BJ (cell line): ENCODE data around the gene DLGAP1. TPM values are rescaled to one million over a fixed set of nuclear protein-coding genes. Genes with fewer than 3 reads are reported as not detected.

Experiments
- CTCF ChIA-PET: fragments of 350-600 bp; formaldehyde crosslinking; extraction: SDS; loops from one replicate; lab custom pipeline; 2021; ENCODE audit warnings: antibody characterized with exemption, inconsistent platforms; lab: Yijun Ruan, JAX
- POLR2A ChIA-PET: fragments of 300-600 bp; sonication (Branson Sonifier 250); formaldehyde crosslinking; extraction: SDS; loops from one replicate; lab custom pipeline; 2021; ENCODE audit warnings: antibody characterized with exemption; lab: Charles Lee
- DNase-seq: peaks from one replicate; pipeline ENCODE4 v3.0.0-alpha.2; 2011; ENCODE audit warnings: low read depth
- H3K27me3 ChIP-seq: 2 replicates; pipeline ENCODE4 v1.6.0; 2011; ENCODE audit warnings: low read length; ENCODE audit not compliant: control insufficient read depth, insufficient read depth
- H3K36me3 ChIP-seq: 2 replicates; pipeline ENCODE4 v1.5.1; 2011; ENCODE audit warnings: low read length; ENCODE audit not compliant: control insufficient read depth, insufficient read depth
- H3K4me3 ChIP-seq: 2 replicates; pipeline ENCODE4 v1.5.1; 2011; ENCODE audit warnings: low read depth, mild to moderate bottlenecking, control low read depth, low read length
- CTCF ChIP-seq: IDR thresholded peaks from 2 replicates; pipeline ENCODE4 v1.5.1; 2011; ENCODE audit warnings: low read depth, mild to moderate bottlenecking, control low read depth, inconsistent platforms, low read length, moderate library complexity; ENCODE audit not compliant: insufficient read depth
- polyA plus RNA-seq: library from polyadenylated mRNA; depleted of rRNA; stranded (reverse); fragments of >200 nt; gene quantifications from 2 replicates; pipeline ENCODE4 v1.2.3, GENCODE V29; 2011

Gene DLGAP1
- polyA plus RNA-seq, 1 experiment: 0.02 TPM

- POLR2A ChIA-PET: no interaction called here
- CTCF ChIA-PET: no interaction called here
- Histone ChIP-seq H3K36me3 (no peaks in the 10 kb centered on the region), H3K4me3 (no peak overlapping the region), H3K27me3 (no peaks in the 10 kb centered on the region)
- no peak for TF ChIP-seq CTCF
- no peak for DNase-seq
Measured at GRCh38 chr18:4157352-4157751, 297.8 kb downstream of the DLGAP1 start.

GRCh38 chr18:4146797-4147196 is 308.3 kb downstream of the DLGAP1 start:
- H3K4me3 ChIP-seq: no peak overlapping the region
- ChIA-PET CTCF (no interaction called here), POLR2A (no interaction called here)
- H3K27me3 ChIP-seq: no peaks in the 10 kb centered on the region
- TF ChIP-seq CTCF: no peak
- DNase-seq: no peak
- H3K36me3 ChIP-seq: no peaks in the 10 kb centered on the region

GRCh38 chr18:4144201-4144600 is 310.9 kb downstream of the DLGAP1 start:
- no peak for TF ChIP-seq CTCF
- H3K27me3 ChIP-seq: no peaks in the 10 kb centered on the region
- CTCF ChIA-PET: no interaction called here

GRCh38 chr18:4143585-4143984 is 311.5 kb downstream of the DLGAP1 start:
- H3K36me3 ChIP-seq: no peaks in the 10 kb centered on the region
- TF ChIP-seq CTCF: no peak
- H3K4me3 ChIP-seq: no peak overlapping the region
- ChIA-PET CTCF (no interaction called here), POLR2A (no interaction called here)
- no peaks in the 10 kb centered on the region for H3K27me3 ChIP-seq
- no peak for DNase-seq

More at GRCh38 chr18:4144201-4144600, 310.9 kb downstream of the DLGAP1 start:
- no peak for DNase-seq
- Histone ChIP-seq H3K36me3 (no peaks in the 10 kb centered on the region), H3K4me3 (no peak overlapping the region)
- POLR2A ChIA-PET: no interaction called here

- no peak for TF ChIP-seq CTCF
- no peak overlapping the region for H3K4me3 ChIP-seq
- no peaks in the 10 kb centered on the region for H3K36me3 ChIP-seq
- POLR2A ChIA-PET: no interaction called here
- DNase-seq: no peak
- CTCF ChIA-PET: no interaction called here
- no peaks in the 10 kb centered on the region for H3K27me3 ChIP-seq
Measured at GRCh38 chr18:4142876-4143275, 312.2 kb downstream of the DLGAP1 start.
